ENCODE results near the gene CLCN1.
A peak's percentile ranks its signal among the peaks of the same experiment; 100 is the strongest.

Gene CLCN1

DNA sequence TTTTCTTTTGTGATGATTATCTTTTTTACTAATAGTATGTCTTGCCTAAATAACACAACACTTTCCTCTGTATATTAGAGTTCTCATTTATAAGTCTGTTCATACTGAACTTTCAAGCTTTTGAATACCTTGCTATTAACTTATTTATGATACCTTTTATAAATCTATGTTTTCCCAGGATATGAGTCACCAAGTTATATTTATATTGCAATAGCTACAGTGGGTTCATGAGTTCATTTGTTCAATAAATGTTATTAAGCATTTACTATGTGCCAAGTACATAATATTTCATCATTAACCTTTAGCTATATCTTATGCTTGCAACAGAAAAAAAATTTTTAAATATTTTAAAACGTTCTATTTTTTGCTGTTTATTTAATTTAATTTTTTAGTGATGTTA, 18.3 kb downstream of the CLCN1 start:
- DNase-seq (ENCODE audit: low spot score): no peak

DNA sequence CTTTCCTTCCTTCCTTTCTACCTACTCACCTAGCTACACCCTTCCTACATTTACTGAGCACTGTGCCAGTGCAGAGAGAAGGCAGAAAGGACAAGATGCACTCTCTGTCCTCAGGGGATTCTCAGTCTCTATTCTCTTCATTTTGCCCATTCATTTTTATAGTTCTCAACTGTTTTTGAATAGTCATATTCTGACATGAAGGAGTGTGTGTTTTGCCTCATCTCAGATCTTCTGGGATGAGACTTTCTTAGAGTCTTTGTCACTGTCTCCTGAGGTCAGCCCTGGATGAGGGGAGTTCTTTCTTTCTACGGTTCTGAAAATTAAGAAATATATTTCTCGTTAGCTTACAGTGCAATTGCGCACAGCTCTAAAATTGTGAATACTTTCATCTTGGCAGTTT, 21.3 kb downstream of the CLCN1 start:
- no peak for DNase-seq (ENCODE audit: low spot score)

DNA sequence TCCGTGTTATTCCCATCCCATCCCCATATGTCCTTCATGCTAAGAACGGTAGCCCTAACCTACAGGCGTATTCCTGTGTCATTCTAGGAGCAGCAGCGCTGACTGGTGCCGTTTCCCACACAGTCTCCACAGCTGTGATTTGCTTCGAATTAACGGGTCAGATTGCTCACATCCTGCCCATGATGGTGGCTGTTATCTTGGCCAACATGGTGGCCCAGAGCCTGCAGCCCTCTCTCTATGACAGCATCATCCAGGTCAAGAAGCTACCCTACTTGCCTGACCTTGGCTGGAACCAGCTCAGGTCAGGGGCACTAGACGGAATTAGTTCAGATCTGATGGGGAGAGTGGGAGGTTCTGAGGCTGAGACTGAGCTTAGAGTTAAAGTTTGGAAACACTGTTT, 25.9 kb downstream of the CLCN1 start:
- DNase-seq (ENCODE audit: low spot score): no peak

DNA sequence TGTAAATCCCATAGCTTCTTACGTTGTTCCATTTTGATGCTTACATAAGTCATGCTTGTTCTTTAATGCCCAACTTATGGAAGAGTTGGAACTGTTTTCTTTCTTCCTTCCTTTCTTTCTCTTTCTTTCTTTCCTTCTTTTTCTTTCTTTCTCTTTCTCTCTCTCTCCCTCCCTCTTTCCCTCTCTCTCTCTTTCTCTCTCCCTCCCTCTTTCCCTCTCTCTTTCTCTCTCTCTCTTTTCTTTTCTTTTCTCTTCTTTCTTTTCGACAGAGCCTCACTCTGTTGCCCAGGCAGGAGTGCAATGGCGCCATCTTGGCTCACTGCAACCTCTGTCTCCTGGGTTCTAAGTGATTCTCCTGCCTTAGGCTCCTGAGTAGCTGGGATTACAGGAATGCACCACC, 27.7 kb downstream of the CLCN1 start:
- no peak for DNase-seq (ENCODE audit: low spot score)

DNA sequence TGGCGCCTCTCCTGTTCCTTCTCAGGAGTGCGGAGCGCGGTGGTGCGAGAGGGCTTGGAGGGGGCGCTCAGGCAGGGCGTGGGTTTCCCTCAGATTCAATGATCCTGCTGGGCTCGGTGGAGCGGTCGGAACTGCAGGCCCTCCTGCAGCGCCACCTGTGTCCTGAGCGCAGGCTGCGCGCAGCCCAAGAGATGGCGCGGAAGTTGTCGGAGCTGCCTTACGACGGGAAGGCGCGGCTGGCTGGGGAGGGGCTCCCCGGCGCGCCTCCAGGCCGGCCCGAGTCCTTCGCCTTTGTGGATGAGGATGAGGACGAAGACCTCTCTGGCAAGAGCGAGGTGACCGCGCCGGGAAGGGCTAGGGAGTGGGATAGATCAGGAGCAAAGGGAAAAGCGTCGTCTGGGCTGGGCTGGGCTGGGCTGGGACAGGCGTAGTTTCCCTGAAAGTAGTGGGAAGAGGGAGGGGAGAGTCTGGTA, 29.6 kb downstream of the CLCN1 start:
- DNase-seq (ENCODE audit: low spot score): peak; percentile 52

DNA sequence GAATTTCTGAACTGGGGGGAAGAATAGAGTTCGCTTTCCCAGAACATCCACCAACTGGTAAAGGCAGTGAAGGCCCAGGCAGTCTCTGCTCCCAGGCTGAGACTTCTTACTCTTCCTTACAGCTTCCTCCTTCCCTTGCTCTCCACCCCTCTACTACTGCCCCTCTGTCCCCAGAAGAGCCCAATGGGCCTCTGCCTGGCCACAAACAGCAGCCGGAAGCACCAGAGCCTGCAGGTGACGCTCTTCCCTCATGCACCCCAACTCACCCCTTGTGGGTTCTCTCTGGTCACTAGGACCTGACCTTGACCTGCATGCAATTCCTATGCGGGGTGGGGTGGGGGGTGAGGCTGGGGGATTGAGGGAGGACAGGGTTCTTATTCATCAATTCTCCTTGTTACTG, 30.1 kb downstream of the CLCN1 start:
- no peak for DNase-seq (ENCODE audit: low spot score)

DNA sequence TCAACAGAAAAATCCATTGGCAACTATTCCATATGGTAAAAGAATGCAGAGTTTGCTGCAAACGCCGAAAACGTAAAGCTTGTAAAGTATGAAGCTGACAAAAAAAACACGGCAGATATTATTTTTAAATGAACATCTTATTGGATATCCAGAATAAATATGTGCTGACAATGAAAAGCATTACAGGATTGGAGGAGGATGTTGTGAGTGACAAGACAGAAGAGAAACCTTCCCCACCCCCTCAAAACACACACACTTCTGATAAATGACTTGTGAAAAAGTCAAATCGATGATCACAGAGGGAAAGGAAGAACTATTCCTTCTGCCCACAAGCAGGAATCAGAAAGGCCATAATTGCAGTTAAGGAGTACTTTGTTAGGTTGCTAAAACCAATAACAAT, 32.0 kb downstream of the CLCN1 start:
- no peak for DNase-seq (ENCODE audit: low spot score)

DNA sequence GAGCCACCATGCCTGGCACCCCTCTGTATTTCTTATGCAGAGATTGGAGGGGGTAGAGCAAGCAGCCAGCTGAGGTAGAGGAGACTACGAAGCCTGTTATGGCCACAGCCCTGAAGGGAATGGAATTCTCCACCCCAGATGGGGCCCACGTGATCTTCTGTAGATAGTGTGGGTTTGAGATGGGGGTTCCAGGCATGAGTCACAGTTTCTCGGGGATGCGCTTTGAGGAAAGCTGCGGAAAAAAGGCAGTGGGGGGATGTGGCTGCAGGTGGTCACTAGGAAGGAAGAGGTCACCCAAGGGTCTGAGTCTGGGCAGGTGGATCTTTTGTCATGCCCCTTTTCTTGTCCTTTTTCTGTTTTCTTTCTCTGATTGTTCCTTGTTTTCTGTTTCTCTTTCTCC, 35.1 kb downstream of the CLCN1 start:
- no peak for DNase-seq (ENCODE audit: low spot score)

DNA sequence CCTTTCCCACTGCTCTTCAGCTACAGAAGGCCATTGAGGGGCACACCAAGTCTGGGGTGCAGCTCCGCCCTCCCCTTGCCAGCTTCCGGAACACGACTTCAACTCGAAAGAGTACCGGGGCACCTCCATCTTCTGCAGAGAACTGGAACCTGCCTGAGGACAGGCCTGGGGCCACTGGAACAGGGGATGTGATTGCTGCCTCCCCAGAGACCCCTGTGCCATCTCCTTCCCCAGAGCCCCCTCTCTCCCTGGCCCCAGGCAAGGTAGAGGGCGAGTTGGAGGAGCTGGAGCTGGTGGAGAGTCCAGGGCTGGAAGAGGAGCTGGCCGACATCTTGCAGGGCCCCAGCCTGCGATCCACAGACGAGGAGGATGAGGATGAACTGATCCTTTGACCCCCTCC, 35.7 kb downstream of the CLCN1 start:
- no peak for DNase-seq (ENCODE audit: low spot score)

DNA sequence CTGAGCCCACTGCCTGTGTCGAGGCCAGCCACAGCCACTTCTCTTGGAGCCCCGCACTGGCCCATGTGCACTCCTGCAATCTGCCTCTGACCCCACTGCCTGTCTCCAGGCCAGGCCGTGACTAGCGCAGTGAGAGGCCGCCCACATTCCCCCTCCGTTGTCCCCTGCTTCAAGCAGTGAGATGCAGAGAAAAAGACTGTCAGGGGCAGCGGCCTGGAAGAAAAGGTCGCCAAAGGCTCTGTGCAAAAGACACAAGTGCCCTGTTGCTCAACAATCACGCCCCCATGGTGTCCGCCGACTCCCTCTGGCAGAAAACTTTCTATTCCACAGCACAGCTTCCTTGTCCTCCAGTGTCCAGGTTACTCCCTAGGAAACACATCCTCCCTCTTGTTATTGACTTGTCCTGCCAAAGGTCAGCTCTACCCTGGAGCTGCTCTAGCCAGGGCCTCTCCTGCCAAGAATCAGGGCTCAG, 36.7 kb downstream of the CLCN1 start:
- no peak for DNase-seq (ENCODE audit: low spot score)

DNA sequence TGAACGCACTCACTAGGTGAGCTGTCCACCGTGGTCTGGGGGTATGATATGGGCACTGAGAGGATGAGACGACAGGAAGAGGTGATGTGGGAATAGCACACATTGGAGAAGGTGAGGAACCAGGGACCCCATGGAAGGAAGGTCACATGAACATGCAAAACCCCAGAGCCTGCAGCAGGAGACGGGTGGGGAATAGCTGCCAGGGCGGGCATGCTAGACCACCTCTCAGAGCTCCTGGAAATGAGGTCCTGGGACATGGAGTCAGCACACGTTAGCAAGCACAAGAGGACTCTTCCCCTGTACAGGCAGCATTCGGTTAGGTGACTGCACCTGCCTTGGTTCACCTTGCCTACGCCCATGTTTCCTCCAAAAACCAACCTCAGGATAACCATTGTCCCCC, 38.5 kb downstream of the CLCN1 start:
- no peak for DNase-seq (ENCODE audit: low spot score)

DNA sequence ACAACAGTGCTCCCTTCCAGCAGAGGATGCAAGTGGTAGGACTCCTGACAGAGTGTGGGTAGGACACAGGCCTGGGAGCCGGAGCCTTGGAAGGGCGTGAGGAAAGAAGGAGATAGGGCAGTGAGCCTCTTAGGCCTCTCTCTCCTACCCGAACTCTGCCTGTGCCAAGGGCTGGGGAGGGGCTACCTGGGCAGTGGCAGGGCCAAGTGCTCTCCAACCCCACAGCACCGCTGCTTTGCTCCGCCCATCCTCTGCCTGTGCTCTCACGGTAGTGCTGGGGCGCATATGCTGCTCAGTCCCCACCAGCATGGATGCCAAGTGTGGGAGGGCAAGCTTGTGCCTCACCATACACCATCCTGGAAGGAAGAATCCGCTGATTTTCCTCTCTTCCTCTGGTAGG, 39.1 kb downstream of the CLCN1 start:
- no peak for DNase-seq (ENCODE audit: low spot score)

DNA sequence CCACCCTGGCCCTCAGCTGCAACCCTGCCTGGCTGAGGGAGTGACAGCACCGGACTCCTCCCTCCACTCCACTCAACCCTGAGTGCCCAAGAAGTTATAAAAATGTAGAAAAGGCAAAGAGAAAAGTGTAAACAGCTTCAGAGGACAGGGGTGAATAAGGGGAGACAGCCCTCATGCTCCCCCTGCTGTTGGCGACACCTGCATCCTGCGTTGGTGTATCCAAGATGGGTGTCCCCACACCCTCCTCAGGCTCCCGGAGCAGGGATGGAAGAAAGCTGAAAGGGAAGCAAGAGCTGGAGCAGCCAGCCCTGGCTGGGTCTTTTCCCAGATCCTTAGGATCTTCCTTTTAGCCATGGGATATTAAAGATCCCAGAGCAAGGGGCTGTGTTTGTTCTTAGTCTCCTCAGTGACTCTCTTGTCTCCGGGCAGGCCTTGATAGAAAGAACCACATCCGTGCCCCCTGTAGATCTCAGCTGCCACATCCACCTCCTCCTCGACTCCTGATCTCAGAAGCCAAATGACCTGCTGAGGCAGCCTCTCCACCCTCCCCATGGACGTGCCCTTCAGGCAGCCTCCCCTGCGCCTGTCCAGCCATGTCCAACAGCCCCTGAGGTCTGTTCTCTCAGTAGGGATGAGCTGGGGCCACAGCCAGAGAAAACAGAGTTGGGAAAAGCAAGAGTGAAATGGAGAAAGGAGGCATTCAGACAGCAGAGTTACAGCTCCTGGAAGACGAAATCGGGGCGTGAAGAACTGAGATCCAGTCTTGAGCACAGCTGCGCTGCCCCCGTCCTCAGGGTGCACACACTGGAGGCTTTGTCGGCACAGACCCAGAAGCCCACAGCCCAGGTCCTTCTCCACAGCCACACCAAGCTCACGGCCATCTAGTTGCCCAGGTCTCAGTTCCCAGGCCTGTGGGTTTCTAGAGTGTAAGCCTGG, 39.8 kb downstream of the CLCN1 start:
- DNase-seq (ENCODE audit: low spot score): no peak

DNA sequence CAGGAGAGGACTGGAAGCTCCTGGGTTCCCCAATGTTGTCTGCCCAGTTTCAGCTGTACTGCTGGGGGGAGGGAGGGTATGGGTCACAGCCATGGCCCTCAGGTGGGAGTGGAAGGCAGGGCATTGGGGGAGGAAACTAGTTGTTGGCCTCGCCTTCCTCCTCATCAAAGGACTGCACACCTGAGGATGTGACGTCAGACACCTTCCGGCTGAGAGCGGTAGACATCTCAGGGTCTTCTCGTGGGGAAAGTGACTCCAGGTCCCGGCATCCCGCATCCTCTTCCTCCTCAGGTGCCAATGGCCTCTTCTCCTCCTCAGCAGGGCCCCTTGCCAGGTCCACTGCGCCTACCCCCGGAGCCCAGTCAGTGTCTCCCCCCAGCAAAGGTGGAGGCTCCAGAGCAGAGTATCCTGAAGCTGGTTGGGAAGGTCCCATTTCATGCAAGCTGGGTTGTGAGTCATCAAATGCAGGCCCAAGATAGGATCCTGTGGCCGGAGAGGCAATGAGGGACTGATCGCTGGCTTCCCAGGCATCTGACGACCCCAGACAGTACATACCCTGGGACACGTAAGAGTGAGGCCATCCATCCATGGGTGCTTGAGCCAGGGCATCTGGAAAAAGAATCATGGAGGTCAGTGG, 40.6 kb downstream of the CLCN1 start:
- DNase-seq (ENCODE audit: low spot score): no peak

DNA sequence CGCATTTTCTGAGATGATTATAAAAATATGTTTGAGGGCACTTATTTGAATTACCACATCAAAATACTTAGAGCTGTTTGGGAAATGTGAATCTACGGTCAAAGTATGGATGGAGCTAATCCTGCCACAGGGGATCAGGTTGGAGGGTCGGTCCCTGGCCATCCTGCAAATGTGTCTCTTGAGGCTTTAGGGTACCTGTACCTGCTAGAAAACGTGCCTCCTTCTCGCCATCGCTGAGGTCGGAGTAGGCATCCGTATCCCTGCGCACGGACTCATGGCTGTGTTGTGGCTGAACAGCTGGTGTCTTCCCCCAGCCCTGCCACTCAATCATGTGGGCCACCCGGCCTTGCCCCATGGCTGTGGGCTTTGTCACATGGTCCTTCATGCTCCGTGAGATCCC, 42.7 kb downstream of the CLCN1 start:
- no peak for DNase-seq (ENCODE audit: low spot score)

DNA sequence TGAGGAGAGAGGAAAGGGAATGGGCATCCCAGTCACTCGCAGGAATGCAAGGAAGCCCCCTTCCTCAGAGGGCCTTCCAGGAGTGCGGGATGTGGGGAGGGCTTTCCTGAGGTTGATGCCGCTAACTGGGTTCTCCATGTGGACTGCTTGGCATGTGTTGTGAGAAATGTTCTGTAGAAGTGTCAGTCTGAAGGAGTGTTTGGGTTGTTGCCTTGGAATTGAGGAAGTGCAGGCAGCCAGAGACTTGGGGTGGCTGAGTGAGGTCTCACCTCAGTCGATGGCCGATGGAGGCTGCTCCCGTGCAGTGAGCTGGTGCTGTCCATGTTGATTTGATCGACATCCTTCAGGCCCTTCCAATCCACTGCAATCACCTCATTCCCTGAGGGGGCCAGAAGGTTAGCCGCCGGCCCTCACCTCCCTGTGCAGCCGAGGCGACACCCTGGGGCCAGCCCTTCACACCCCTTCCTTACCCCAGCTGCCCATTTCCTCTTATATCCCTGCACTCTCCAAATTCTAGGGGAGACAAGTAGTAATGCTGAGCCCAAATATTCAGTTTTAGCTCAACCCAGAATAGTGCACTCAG, 44.0 kb downstream of the CLCN1 start:
- no peak for DNase-seq (ENCODE audit: low spot score)

DNA sequence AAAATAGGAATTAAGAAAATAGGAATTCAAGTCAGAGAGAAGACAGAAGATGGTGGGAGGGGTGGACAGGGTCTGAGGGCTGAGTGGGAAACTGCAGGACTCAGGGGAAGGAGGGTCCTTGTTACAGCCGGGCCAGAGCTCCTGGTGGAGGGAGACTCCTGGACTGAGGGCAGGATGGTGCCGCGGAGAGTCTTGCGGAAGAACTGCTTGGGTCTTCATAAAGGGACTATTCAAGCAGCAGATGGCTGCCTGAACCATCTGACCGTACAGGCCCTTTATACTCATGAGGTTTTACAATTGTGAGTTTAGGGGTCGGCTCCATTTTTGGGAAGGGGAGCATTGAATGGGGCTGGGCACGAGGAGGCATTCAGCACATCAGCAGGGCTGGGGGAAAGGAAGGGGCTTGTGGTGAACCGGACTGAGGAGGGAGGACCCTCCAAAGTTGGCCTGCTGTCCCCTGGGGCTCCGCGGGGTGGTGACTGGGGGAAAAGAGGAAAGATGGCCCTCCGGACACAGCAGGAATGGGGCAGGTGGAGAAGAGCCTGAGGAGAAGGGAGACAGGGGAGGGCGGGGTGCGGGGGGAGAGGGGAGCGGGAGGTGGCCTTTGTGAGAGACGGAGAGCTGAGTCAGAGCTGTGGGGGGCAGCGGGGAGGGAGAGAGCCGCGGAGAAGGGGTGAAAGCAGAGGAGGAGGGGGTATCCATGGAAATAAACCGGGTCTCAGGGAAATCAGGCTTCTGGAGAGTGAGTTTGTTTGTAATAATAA, 45.1 kb downstream of the CLCN1 start:
- DNase-seq (ENCODE audit: low spot score): no peak

DNA sequence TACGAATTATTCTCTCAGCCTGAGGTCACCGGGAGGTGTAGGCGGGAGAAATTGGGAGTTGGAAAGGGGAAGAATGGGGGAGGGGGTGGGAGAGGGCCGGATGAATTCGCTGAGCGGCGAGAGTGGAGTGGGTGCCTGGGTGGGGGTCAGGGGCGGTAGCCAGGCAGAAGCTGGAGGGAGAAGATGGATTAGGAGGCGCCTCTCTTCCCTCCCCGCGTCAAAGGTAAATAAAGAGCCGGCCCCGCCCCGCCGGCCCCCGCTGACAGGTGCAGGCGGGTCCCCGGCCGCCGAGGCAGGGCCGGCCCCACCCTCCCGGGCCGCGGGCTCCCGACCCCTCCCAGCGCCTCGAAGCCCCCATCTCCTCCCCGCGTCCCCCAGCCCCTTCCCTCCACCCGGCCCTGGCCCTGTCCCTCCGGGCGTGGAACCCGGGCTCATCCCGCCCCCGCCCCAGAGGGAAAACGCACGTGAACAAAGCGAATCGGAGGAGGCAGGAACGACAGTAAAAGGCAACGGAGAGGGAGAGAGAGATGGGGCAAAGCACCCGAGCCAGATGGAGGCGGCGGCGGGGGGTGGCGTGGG, 45.7 kb downstream of the CLCN1 start:
- no peak for DNase-seq (ENCODE audit: low spot score)

DNA sequence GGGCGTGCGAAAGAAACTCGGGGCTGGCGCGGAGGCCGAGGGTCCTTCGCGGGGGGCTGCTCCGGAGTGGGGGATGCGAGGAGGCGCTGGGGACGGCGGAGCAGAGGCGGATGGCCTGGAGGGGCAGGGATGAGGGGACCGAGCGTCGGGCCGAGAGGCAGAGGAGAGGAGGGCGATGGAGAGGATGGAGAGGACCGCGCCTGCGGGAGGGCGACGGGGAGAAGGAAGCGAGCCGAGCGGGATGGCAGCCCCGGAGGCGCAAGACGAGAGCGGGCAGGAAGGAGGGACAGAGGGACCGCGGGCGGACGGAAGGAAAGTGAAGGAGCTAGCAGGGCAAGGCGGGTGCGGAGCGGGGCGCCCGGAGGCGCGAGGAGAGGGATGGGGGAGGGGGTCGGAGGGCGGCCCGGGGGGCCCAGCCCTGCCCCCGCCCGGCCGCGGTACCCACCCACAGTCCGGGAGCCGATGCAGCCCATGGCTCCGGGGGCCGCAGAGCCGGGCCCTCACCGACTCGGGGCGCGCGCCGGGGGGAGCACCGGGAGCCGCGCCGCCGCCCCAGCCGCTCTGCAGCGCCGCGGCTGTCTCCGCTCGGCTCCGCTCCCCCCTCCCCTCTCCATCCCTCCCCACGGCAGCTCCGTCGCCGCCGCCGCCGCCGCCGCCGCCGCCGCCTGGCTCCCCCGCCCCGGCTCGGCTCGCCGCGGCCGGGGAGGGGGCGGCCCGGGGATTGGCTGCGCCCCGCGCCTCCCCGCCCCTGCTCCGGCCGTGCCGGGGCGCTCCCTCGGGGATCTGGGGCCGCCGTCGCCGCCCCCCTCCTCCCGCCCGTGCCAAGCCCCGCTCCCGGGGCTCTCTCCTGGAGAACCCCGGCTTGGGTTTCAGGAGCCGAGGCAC, 46.5 kb downstream of the CLCN1 start, which contains the start of gene FAM131B:
Gene FAM131B (minus strand): TSS at position 583 of the 885 bp plus-strand sequence. CDS start 110 bp downstream, at position 473.
- no peak for DNase-seq (ENCODE audit: low spot score)

DNA sequence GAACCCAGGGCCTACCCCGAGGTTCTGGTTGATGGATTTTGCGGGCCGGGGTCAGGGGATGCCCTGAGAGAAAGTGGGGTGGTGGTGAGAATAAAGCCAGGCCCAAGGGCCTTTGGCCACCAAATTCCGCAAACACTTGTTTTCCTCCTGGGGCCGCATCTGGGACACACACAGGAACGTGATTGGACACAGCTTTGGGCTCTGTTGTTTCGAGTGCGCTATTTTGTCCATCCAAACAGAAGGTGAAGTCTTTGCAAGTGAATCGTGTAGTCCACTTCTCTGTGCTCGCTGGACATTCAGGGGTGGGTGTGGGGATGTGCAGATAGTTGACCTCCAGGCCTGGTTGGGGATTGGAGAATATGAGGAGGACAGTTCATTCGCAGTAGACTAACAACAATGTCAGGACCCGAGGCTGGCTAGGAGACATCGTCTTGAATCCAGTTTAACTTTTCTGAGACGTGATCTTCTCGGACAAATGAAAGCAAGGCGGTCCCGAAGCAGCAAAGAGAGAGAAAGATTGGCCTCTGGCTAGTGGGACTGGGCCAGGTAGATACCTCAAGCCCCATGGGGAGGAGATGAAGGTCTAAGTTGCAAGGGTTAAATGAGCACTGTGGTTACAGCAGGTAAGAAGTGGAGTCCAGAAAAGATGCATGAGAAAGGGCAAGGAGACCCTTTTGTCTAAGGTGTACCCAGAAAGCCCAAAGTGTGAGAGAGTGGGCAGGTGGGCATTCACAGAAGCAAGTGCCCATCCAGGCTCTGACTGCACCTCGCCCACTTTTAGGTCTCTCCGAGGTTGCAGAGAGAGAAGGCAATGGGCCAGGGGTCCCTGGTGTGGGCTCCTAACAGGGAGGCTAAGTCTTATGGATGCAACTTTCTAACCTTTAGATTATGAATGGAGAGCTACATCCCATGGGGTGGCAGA, 47.4 kb downstream of the CLCN1 start:
- DNase-seq (ENCODE audit: low spot score): no peak

All from kidney tubule cell (primary cell).